ENCODE measurements around the gene PRADC1.

PRADC1 gene

DNA sequence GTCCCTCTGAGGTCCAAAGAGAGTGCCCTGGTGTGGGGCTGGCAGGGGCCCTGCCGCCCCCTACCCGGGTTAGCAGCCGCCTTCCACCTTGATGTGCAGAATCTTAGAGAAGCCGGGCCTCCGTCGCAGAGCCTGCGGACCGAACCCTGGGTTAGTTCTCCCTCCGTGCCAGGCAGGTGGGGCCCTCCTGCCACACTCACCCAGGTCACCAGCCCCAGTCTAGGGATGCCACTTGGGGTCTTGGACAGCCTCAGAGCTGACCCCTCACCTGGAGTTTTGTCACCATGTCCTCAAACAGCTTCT lies 25.8 kb upstream of the PRADC1 start:
- no peak for DNase-seq (ENCODE audit: low spot score)

DNA sequence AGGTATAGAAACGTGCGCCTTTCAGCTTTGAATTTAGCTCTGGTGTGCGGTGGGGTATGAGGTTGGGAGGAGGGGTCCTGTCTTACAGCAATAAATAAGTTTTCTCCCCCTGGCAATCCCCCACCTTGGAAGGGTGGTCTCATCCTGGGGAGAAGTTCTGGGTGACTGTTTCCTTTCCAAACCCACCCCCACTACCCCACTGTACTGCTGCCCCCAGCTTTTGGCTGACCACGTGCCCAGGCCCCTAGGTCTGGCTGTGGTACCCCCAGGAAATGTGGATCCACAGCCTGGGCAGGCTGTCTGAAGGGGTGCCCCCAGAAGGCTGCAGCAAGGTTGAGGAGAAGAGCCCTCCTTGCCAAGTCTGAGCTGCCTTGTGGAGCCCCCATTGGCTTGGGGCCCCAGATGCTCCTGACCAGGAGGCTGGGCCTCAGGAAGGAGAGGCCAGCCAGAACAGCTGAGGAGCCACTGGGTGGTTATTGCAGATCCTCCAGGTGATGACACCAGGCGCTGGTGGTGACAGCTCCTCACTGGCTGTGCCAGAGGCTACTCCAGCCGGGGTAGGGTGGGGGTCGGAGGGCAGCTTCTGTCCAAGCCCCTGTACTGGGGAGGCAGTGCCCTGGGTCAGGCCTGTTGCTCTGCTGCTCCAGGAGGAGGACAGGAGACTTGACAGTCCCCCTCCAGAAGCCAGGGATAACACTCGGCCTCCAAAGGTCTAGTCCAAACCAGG lies 25.3 kb upstream of the PRADC1 start:
- no peak for DNase-seq (ENCODE audit: low spot score)

DNA sequence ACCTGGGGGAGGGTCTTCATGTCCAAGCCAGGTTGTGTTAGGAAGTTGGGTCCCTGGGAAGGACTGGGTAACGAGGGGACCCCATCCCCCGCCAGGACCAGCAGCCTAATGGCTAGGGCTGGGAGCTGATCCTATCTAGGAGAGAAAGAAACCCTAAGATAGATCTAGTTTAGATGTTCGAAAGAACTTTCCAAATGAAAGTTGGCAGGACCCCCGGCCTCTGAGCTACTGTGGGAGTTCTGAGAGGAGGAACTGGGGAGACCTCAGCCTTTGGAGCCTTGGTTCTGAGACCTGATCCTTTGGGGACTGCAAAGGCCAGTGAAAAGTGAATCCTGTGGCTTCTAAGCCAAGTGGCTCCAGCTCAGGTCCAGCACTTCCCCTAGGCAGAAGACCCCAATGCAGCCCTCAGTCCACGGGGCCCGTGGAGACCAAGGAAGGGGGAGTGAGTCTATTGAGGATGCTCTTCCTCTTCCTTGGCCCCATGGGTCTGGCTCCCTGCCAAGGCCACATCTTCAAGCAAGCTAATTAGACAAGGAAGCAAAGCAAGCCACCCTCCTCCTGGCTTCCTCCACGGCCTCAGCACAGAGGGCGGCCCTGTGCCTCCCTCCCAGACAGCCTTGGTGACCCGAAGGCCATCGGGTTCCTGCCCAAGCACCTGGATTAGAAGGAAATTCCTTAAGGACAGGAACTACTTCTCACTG lies 24.5 kb upstream of the PRADC1 start:
- DNase-seq (ENCODE audit: low spot score), result no peak

DNA sequence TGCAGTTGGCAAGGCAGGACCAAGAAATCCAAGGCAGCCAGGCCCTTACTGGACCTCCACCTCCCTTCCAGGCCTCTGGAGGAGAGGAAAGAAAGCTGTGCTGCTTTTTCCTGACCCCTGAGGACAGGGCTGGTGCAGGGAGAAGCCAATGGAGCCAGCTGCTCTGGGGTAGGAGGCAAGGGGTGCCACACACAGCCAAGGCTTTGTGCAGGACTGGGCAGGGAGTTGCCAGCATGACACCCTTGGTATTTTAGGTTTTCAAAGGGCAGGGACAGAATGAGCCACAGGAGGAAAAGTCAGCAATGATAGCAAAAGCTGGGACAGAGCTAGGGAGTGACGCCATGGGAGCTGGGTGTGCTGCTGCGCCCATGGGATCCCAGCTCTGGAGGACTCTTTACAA lies 24.0 kb upstream of the PRADC1 start:
- DNase-seq (ENCODE audit: low spot score), result no peak

DNA sequence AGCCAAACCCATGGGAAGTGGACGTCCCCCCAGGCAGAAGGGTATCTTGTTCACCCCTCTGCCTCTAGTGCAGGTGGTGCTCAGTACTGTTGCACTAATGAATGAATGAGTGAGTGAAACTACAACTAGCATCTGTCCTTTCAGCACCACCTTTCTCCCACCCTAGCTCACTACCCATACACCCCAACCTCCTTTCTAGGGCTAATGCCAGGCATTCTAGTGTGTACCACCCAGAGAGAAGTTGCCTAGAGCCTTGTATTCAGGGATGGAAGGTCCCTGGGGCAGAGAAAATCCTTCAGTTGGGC lies 23.5 kb upstream of the PRADC1 start:
- DNase-seq (ENCODE audit: low spot score), result no peak

- no peak for DNase-seq (ENCODE audit: low spot score)
Measured at GRCh38 chr2:73255907-73256617, 23.0 kb upstream of the PRADC1 start.

- DNase-seq (ENCODE audit: low spot score), result no peak
Measured at GRCh38 chr2:73255007-73255644, 22.1 kb upstream of the PRADC1 start.

DNA sequence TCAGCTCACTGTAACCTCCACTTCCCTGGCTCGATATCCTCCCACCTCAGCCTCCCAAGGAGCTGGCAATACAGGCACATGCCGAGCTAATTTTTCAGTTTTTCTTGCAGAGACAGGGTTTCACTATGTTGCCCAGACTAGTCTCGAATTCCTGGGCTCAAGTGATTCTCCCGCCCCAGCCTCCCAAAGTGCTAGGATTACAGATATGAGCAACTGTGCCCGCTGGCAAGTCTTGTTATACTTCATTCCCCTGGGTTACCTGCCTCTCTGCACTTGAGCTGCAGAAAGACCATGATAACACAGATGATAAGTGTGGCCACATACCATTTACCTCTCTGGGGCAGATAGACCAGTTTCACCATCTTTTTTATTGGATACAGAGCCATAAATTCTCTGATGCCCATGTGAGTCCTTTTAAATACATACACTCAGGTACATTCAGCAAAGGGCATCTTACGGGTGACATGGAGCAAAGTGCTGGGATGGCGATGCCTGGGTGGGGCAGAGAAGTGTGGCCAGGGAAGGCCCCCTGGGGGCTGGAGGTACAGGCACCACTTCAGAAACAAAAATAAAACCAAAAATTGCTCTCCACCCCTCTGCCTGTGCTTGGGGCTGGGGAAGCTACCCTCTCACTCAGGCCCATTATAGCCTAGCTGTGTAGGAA lies 21.4 kb upstream of the PRADC1 start:
- DNase-seq (ENCODE audit: low spot score), result no peak

DNA sequence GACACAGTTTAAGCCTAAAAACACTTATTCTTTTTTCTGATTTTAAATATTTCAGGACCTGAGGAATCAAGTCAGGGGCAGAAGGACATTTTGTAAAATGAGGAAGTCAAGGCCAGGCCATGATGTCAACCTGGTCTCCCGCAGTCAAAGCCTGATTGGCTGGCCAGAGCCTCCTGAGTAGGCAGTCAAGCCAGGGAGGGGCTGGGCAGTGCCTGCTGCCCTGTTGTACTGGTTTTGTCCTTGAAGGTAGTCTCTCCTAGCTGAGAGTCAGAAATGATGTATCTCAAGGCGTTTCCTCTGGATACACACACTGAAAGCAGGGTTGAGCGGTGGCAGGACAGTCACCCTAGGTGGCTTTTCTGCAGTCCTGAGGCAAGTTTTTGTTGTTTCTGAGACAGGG lies 20.9 kb upstream of the PRADC1 start:
- no peak for DNase-seq (ENCODE audit: low spot score)

- no peak for DNase-seq (ENCODE audit: low spot score)
Measured at GRCh38 chr2:73253400-73253799, 20.4 kb upstream of the PRADC1 start.

GRCh38 chr2:73252238-73253027 lies 19.4 kb upstream of the PRADC1 start:
- DNase-seq (ENCODE audit: low spot score), result no peak

- DNase-seq (ENCODE audit: low spot score), result no peak
Measured at GRCh38 chr2:73250872-73251846, 18.1 kb upstream of the PRADC1 start.

GRCh38 chr2:73249636-73250035 lies 16.6 kb upstream of the PRADC1 start:
- no peak for DNase-seq (ENCODE audit: low spot score)

DNA sequence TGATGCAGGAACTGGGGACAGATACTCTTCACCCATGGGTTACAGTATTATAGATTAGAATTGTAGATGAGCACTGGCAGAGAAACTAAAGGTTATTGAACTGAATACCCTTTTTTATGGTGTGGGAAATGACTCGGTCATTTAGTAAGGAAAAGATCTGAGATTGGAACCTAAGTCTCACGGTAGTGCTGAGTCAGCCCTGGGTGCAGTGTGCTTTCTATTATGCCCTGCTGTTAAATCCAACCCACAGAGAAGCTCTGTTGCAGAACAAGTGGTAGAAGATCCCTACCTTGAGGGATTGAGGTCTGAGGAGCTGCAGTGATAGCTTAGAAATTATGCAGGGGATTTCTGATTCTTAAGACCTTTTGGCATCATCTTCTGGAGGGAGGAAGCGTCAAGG lies 13.8 kb upstream of the PRADC1 start:
- no peak for DNase-seq (ENCODE audit: low spot score)

- DNase-seq (ENCODE audit: low spot score), result no peak
Measured at GRCh38 chr2:73244580-73244979, 11.5 kb upstream of the PRADC1 start.

DNA sequence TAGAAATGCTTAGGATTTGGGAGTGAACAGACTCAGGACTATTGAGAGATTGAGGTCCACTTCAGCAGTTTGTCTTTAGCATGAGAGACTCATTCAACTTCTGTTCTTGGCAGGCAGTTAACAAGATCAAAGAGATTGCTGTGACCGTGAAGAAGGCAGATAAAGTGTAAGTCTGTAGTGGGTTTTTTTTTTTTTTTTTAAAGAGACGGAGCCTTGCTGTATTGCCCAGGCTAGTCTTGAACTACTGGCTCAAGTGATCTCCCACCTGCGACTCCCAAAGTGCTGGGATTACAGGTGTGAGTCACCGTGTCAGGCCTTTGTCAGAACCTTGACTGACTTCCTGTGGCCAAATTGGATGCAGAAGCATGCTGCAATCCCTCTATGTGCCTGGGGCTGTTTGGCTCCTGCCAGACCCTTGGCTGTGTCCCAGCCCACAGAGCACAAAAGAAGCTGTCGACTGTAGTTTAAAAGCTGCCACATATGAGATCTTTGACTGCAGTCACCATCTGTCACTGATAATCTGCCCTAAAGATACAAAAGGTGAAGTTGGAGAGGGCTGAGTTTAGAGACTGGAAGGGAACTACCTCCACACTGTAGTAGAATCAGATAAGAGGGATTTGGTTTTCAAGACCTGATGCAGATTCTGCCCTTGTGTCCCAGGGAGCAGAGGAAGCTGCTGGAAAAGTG lies 11.0 kb upstream of the PRADC1 start:
- peak; percentile 83 for DNase-seq (ENCODE audit: low spot score)

DNA sequence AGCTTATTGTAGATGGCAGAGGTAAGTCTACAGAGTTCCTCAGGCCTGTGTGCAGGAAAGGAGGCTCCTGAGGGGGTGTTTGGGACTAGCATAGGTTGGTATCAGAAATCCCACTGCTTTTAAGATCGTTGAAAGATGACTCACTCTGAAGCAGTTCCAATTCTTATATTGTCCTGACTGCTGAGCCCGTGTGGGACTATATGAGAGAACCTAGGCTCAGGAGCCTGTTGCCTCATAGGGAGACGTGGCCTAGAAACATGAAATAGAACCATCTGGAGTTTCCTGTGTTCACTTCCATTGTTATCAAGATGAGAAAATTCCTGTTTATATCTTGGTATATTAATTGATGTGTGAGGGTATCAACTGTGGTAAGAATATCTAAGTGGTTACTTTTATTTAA lies 6.7 kb upstream of the PRADC1 start:
- DNase-seq (ENCODE audit: low spot score), result peak; percentile 72

- peak; percentile 83 for DNase-seq (ENCODE audit: low spot score)
Measured at GRCh38 chr2:73238976-73239375, 5.9 kb upstream of the PRADC1 start.

- DNase-seq (ENCODE audit: low spot score), result peak; percentile 7
Measured at GRCh38 chr2:73238149-73238548, 5.1 kb upstream of the PRADC1 start.

GRCh38 chr2:73237168-73237567 lies 4.1 kb upstream of the PRADC1 start:
- no peak for DNase-seq (ENCODE audit: low spot score)
